HepG2 (cell line): Measurements from ENCODE around the gene UBTD1. TPM values are rescaled to one million over a fixed set of nuclear protein-coding genes. Genes with fewer than 3 reads are reported as not detected.

Experiments used
- FOSL2 ChIP-seq: sonication (generic); formaldehyde crosslinking; IDR thresholded peaks from 2 replicates; pipeline ENCODE4 v1.4.0; 2020; ENCODE audit warnings: missing genetic modification reagents
- GABPA ChIP-seq, 2 experiments: IDR thresholded peaks; 2 replicates each; pipeline ENCODE4 v1.6.1; 2011 to 2016; ENCODE audit warnings: low read depth in 2 of 2, low read length in 1 of 2, missing biosample characterization in 1 of 2, missing genetic modification characterization in 1 of 2
- HNF4G ChIP-seq, 2 experiments: sonication (generic) in 1 of 2; formaldehyde crosslinking in 1 of 2; IDR thresholded peaks; 2 replicates each; pipeline versions ENCODE4 v1.4.0 to v1.6.1; 2011 to 2020; ENCODE audit warnings: borderline replicate concordance in 2 of 2, low read depth in 2 of 2, mild to moderate bottlenecking in 2 of 2, low read length in 1 of 2, missing genetic modification reagents in 1 of 2, moderate library complexity in 1 of 2
- HOXD1 ChIP-seq: sonication (generic); formaldehyde crosslinking; IDR thresholded peaks from 2 replicates; pipeline ENCODE4 v1.5.0; 2020; ENCODE audit warnings: missing genetic modification reagents
- KAT7 ChIP-seq: IDR thresholded peaks from 2 replicates; pipeline ENCODE4 v1.6.1; 2018; ENCODE audit warnings: borderline replicate concordance, missing compliant biosample characterization
- KDM2A ChIP-seq: sonication (generic); formaldehyde crosslinking; IDR thresholded peaks from 2 replicates; pipeline ENCODE4 v1.4.0; 2020; ENCODE audit warnings: low read depth, missing genetic modification reagents, borderline replicate concordance
- MXI1 ChIP-seq: IDR thresholded peaks from 3 replicates; pipeline ENCODE4 v1.6.1; 2012; ENCODE audit warnings: low read depth, low read length, inconsistent platforms, borderline replicate concordance
- NFIC ChIP-seq: IDR thresholded peaks from 2 replicates; pipeline ENCODE4 v1.6.1; 2012; ENCODE audit warnings: mild to moderate bottlenecking, low read length, inconsistent platforms
- RXRA ChIP-seq: sonication (generic); formaldehyde crosslinking; IDR thresholded peaks from 2 replicates; pipeline ENCODE4 v1.5.1; 2020; ENCODE audit warnings: missing genetic modification reagents
- RXRB ChIP-seq: IDR thresholded peaks from 2 replicates; pipeline ENCODE4 v1.6.1; 2016; ENCODE audit warnings: borderline replicate concordance, missing genetic modification reagents, missing compliant biosample characterization
- SAP130 ChIP-seq: IDR thresholded peaks from 2 replicates; pipeline ENCODE4 v1.6.1; 2016; ENCODE audit warnings: low read depth
- SIX1 ChIP-seq: sonication (generic); formaldehyde crosslinking; IDR thresholded peaks from 2 replicates; pipeline ENCODE4 v1.4.0; 2020; ENCODE audit warnings: missing genetic modification reagents, borderline replicate concordance
- SIX4 ChIP-seq: sonication (generic); formaldehyde crosslinking; IDR thresholded peaks from 2 replicates; pipeline ENCODE4 v1.4.0; 2020; ENCODE audit warnings: missing genetic modification reagents
- ZBTB20 ChIP-seq: sonication (generic); formaldehyde crosslinking; IDR thresholded peaks from 2 replicates; pipeline ENCODE4 v1.8.1; 2023; ENCODE audit warnings: missing genetic modification reagents, low read depth, mild to moderate bottlenecking, borderline replicate concordance
- ZFX ChIP-seq: sonication (generic); formaldehyde crosslinking; IDR thresholded peaks from 2 replicates; pipeline ENCODE4 v1.4.0; 2020; ENCODE audit warnings: mild to moderate bottlenecking, low read depth, missing genetic modification reagents, moderate library complexity
- ZNF558 ChIP-seq: sonication (generic); formaldehyde crosslinking; IDR thresholded peaks from 2 replicates; pipeline ENCODE4 v1.9.0; 2022; ENCODE audit warnings: mild to moderate bottlenecking, missing genetic modification reagents, borderline replicate concordance
- ZNF569 ChIP-seq: sonication (generic); formaldehyde crosslinking; IDR thresholded peaks from 2 replicates; pipeline ENCODE4 v1.5.0; 2020; ENCODE audit warnings: mild to moderate bottlenecking, missing genetic modification reagents, moderate library complexity, borderline replicate concordance
- ZNF598 ChIP-seq: sonication (generic); formaldehyde crosslinking; IDR thresholded peaks from 2 replicates; pipeline ENCODE4 v1.5.1; 2020; ENCODE audit warnings: mild to moderate bottlenecking, missing genetic modification reagents, borderline replicate concordance
- ZNF652 ChIP-seq: IDR thresholded peaks from 2 replicates; pipeline ENCODE4 v1.6.1; 2016; ENCODE audit warnings: low read depth, borderline replicate concordance
- ZNF772 ChIP-seq: sonication (generic); formaldehyde crosslinking; IDR thresholded peaks from 2 replicates; pipeline ENCODE4 v1.5.0; 2020; ENCODE audit warnings: mild to moderate bottlenecking, missing genetic modification reagents
- polyA plus RNA-seq, 8 experiments: library from polyadenylated mRNA; depleted of rRNA in 3 of 8; stranded (reverse) in 7 of 8; unstranded in 1 of 8; fragments of >200 nt; fragmentation: Illumina TruSeq in 4 of 8; extraction: Trizol in 4 of 8; gene quantifications; 2 replicates each; pipeline versions ENCODE4 v1.2.1 to v1.2.3, GENCODE V29; 2011 to 2016; ENCODE audit warnings: low read depth in 4 of 8, missing spikeins in 1 of 8, mixed read lengths in 1 of 8; ENCODE audit not compliant: insufficient read depth in 1 of 8
- total RNA-seq, 5 experiments: library from RNA; depleted of rRNA; stranded (reverse); fragments of >200 nt; fragmentation: Illumina TruSeq; extraction: Trizol; gene quantifications; 2 replicates each; pipeline ENCODE4 v1.2.3, GENCODE V29; 2016; ENCODE audit warnings: low read depth in 1 of 5
- TF ChIP-seq, protein P1 (sequence below): sonication (generic); formaldehyde crosslinking; IDR thresholded peaks from 2 replicates; pipeline ENCODE4 v1.4.0; 2020; ENCODE audit warnings: mild to moderate bottlenecking, missing genetic modification reagents
- TF ChIP-seq, protein P2 (sequence below), 2 experiments: sonication (generic) in 1 of 2; formaldehyde crosslinking in 1 of 2; IDR thresholded peaks; 2 replicates each; pipeline versions ENCODE4 v1.4.0 to v1.6.1; 2018 to 2020; ENCODE audit warnings: missing genetic modification reagents in 2 of 2, borderline replicate concordance in 1 of 2, low read depth in 1 of 2, mild to moderate bottlenecking in 1 of 2, missing biosample characterization in 1 of 2
- TF ChIP-seq, protein P3 (sequence below): sonication (generic); formaldehyde crosslinking; IDR thresholded peaks from 2 replicates; pipeline ENCODE4 v1.5.0; 2020; ENCODE audit warnings: mild to moderate bottlenecking, missing genetic modification reagents, moderate library complexity

UBTD1 gene
- total and polyA plus RNA-seq, 2 of the 13 experiments (the other 11 are each of a cell fraction or from before 2014, with no cell fraction given): 7.9 to 10.0 TPM

DNA sequence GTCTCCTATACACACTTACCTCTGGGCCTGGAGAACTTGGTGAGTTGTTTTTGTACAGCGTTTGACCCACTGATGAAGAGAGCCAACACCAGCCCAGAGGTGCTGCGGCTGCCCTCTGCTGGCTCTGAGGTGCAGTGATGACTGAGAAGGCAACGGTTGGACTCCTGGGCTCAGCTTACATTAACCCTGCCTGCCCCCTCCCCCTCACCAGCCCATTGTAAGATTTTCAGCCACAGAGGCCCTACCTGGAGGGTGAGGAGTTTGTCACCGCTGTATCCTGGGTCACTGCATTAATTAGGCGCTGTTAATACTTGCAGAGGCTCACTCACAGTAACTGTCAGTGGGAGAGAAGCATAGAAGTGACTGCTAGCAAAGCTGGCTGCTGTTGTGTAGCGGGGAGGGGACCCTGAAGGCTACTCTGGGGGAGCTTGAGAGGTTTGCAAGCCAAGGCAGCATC, 54.9 kb downstream of the UBTD1 start (continued):
- TF ChIP-seq FOSL2 (CRISPR knock-in tag): peak; percentile 39; the same call in 1 of the 2 replicates
- no peak for TF ChIP-seq KAT7 (CRISPR knock-in tag)
- TF ChIP-seq ZNF772: no peak
- no peak for TF ChIP-seq HOXD1
- TF ChIP-seq, protein P1, sequence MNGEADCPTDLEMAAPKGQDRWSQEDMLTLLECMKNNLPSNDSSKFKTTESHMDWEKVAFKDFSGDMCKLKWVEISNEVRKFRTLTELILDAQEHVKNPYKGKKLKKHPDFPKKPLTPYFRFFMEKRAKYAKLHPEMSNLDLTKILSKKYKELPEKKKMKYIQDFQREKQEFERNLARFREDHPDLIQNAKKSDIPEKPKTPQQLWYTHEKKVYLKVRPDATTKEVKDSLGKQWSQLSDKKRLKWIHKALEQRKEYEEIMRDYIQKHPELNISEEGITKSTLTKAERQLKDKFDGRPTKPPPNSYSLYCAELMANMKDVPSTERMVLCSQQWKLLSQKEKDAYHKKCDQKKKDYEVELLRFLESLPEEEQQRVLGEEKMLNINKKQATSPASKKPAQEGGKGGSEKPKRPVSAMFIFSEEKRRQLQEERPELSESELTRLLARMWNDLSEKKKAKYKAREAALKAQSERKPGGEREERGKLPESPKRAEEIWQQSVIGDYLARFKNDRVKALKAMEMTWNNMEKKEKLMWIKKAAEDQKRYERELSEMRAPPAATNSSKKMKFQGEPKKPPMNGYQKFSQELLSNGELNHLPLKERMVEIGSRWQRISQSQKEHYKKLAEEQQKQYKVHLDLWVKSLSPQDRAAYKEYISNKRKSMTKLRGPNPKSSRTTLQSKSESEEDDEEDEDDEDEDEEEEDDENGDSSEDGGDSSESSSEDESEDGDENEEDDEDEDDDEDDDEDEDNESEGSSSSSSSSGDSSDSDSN (CRISPR knock-in tag): 0 out of 2 replicates have a peak, but pooled peaks have one; percentile 28
- no peak for TF ChIP-seq NFIC
- TF ChIP-seq, protein P2, sequence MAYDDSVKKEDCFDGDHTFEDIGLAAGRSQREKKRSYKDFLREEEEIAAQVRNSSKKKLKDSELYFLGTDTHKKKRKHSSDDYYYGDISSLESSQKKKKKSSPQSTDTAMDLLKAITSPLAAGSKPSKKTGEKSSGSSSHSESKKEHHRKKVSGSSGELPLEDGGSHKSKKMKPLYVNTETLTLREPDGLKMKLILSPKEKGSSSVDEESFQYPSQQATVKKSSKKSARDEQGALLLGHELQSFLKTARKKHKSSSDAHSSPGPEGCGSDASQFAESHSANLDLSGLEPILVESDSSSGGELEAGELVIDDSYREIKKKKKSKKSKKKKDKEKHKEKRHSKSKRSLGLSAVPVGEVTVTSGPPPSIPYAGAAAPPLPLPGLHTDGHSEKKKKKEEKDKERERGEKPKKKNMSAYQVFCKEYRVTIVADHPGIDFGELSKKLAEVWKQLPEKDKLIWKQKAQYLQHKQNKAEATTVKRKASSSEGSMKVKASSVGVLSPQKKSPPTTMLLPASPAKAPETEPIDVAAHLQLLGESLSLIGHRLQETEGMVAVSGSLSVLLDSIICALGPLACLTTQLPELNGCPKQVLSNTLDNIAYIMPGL (CRISPR knock-in tag; IDR thresholded peaks at IDR 0.05; ENCODE audit: borderline replicate concordance in 1 of 2, low read depth in 1 of 2): 0 out of 4 replicates have a peak, but pooled peaks of 1 of the 2 experiments have one; percentile 49
- TF ChIP-seq HNF4G (IDR thresholded peaks at IDR 0.05; ENCODE audit: borderline replicate concordance, low read depth, low read length): 0 out of 2 replicates have a peak, but pooled peaks have one; percentile 26
- TF ChIP-seq HNF4G (CRISPR knock-in tag; IDR thresholded peaks at IDR 0.05; ENCODE audit: borderline replicate concordance, low read depth): no peak
- TF ChIP-seq RXRB (CRISPR knock-in tag): peak; percentile 40; the same call in 1 of the 2 replicates
- peak; percentile 21; the same call in 1 of the 2 replicates for TF ChIP-seq ZNF598 (CRISPR knock-in tag)
- TF ChIP-seq SAP130 (CRISPR knock-in tag): peak; percentile 30; the same call in 1 of the 2 replicates
- TF ChIP-seq SIX4 (CRISPR knock-in tag): peak; percentile 31; the same call in 1 of the 2 replicates
- 0 out of 2 replicates have a peak, but pooled peaks have one; percentile 20 for TF ChIP-seq ZFX
- TF ChIP-seq ZNF569: no peak
- no peak for TF ChIP-seq ZNF558
- peak; percentile 61; the same call in 1 of the 2 replicates for TF ChIP-seq SIX1 (CRISPR knock-in tag)
- peak; percentile 73 for TF ChIP-seq ZNF652 (CRISPR knock-in tag)
- TF ChIP-seq MXI1: no peak
- TF ChIP-seq KDM2A (CRISPR knock-in tag): peak; percentile 45; the same call in 1 of the 2 replicates
- 0 out of 2 replicates have a peak, but pooled peaks have one; percentile 27 for TF ChIP-seq RXRA (CRISPR knock-in tag)
- no peak for TF ChIP-seq GABPA (IDR thresholded peaks at IDR 0.05; ENCODE audit: low read depth, low read length)
- TF ChIP-seq GABPA (CRISPR knock-in tag; IDR thresholded peaks at IDR 0.05; ENCODE audit: low read depth): no peak
- 0 out of 2 replicates have a peak, but pooled peaks have one; percentile 28 for TF ChIP-seq ZBTB20 (CRISPR knock-in tag)
- TF ChIP-seq, protein P3, sequence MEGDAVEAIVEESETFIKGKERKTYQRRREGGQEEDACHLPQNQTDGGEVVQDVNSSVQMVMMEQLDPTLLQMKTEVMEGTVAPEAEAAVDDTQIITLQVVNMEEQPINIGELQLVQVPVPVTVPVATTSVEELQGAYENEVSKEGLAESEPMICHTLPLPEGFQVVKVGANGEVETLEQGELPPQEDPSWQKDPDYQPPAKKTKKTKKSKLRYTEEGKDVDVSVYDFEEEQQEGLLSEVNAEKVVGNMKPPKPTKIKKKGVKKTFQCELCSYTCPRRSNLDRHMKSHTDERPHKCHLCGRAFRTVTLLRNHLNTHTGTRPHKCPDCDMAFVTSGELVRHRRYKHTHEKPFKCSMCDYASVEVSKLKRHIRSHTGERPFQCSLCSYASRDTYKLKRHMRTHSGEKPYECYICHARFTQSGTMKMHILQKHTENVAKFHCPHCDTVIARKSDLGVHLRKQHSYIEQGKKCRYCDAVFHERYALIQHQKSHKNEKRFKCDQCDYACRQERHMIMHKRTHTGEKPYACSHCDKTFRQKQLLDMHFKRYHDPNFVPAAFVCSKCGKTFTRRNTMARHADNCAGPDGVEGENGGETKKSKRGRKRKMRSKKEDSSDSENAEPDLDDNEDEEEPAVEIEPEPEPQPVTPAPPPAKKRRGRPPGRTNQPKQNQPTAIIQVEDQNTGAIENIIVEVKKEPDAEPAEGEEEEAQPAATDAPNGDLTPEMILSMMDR (CRISPR knock-in tag): peak; percentile 95
